ENCODE data around the gene DNAH8.
A peak's percentile ranks its signal among the peaks of the same experiment; 100 is the strongest.

The DNAH8 gene

DNA sequence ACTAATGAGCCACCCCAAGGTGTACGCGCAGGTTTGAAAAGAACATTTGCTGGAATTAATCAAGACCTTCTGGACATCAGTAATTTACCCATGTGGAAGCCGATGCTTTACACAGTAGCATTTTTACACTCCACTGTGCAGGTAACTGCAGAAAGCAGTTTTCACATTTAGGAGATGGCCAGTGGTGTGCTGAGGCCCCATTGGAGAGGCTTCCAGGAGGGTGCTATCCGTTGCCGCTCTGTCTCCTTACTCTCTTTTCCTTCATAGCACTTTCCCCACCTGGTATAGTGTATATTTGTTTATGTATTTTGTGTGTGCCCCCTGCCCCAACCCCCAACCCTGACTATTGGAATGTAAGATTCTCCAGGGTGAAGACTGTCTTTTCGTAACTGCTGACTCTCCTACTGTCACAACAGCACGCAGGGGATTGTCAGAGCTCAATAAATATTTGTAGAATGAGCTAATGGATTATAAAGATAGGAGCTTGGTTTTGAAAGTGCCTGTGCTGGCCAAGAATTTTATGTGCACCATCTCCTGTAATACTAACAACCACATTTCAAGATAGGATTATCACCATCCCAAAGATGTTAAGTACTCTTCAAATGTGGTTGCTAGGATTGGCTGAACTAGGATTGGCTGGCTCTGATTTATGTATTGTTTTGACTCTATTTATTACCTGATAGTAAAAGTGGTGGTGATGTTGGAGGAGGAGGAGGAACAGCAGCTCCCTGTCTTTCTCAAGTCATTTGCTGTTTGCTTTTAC, 259.5 kb downstream of the DNAH8 start:
- no peak for DNase-seq (ENCODE audit: low spot score)

DNA sequence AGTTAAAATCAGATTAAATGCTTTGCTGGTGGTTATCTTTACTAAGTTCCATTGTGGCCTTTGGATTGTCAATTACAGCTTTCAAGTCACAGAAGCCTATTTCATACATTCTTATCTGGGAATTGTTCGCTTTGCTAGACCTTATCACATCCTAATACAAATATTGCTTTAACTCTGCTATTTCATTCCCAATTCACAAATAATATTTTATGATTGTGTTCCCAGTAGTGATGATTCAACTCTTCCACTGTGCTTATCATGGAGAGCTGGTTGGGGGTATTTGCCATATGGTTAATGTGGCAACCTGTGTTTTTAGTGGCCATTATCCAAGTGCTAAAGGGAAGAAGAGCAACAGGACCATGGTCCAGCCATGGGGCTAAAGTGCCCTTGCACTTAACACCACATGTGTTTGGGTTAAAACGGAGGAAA, 260.5 kb downstream of the DNAH8 start:
- no peak for DNase-seq (ENCODE audit: low spot score)

DNA sequence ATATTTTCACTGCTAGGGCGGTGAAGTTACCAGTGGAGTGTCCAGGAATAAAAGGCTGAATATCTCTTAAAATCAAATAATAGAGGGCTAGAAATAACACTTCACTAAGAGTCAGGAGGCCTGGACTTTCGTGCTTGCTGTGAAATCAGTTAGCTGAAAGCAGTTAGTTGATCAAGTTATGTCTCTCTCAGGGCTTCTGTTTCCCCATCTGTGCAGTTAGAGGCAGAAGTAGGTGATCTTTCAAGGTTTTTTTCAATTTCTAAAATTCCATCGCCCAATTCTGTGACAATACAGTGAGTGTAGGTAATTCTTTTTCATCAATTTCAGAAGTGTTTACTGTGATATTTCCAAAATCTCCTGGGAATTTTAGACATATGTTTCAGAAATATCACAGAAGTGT, 260.9 kb downstream of the DNAH8 start:
- no peak for DNase-seq (ENCODE audit: low spot score)

DNA sequence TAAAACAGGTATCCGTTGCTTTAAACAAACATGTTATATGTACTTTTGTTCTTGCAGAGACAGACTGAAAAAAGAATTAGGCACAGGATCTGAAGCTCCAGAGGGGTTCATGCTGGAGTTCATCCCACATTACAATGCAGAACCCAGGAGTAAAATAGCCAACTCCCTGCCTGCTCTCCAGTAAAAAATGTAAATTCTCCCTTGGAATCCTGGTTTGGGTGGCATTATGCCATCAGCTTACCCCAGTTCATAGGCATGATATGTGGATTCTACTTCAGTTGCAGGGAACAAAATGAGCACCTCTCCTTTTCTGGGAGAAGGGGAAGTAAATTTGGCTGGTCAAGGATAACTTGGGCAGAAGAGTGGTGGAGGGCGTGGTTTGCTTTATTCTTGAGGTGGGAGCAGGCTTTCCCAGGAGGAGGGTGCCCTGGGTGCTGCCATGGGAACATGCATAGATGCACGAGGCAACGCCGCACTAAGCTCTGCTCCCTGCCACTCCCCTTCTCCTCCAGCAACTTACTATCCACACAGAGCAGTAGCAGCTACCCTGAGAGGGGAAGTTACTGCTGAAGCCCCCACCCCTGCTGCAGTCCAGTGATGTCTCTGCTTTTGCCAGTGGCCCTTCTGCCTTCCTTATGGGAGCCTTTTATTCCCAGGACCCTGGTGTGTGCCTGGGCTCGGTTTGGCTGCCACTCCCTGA, 261.8 kb downstream of the DNAH8 start:
- no peak for DNase-seq (ENCODE audit: low spot score)

DNA sequence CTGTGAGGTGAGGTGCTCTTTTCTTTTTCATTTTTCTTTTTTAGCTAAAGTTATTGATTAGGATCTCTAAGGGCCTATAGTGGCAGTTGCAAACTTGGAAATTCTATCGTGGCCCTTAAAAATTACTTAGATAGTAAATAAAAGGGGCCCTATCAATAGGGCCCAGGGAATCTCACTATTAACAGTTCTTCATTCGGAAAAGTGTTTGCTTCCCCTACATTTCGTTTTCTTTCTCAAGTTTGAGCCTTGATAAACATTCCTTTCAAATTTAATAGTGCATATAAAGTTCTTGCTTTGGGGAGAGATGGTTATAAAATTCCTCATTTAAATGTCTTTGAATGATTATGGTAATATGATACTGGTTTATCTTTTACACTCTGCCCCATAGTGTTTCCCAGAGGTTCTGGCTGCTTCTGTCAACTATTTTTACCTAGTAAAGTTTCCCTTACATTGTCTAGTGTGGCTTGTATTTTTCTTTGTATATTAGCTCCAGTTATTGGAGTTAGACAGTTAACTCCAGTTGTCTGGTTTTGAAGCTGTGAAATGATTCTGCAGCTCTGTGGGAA, 263.1 kb downstream of the DNAH8 start:
- no peak for DNase-seq (ENCODE audit: low spot score)

DNA sequence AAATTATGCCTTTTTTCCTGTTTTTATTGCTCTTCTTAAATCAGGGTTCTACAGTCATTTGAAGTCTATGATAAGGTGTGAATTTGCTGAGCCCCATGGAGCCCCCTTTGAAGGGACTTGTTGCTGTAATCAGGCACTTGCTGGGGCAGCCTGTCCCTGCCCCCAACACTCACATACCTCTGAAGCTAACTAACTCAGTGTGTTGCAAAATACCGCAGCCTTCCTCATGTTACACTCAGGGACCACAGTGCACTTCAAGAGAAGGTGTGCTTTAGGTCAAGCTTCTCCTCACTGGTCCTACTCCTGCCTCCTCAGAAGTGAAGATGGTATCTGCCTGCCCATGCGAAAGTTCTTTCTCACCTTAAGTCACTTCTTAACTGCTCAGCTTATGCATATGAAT, 267.4 kb downstream of the DNAH8 start:
- DNase-seq (ENCODE audit: low spot score), result no peak

DNA sequence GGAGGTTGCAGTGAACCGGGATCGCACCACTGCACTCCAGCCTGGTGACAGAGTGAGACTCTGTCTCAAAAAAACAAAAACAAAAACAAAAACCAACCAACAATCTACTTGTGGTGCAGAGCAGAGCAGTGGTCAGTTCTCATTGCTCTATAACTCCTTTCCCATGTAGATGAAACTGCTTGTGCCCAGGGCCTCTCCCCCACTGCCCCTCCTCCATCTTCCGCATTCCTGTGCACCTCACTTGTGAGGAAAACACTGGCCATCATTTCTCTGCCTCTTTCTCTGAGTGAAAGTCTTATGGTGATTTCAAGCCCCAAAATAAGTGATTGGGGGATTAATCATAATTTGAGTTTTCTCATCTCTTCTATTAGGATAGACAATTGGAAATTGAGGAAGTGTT, 269.6 kb downstream of the DNAH8 start:
- no peak for DNase-seq (ENCODE audit: low spot score)

DNA sequence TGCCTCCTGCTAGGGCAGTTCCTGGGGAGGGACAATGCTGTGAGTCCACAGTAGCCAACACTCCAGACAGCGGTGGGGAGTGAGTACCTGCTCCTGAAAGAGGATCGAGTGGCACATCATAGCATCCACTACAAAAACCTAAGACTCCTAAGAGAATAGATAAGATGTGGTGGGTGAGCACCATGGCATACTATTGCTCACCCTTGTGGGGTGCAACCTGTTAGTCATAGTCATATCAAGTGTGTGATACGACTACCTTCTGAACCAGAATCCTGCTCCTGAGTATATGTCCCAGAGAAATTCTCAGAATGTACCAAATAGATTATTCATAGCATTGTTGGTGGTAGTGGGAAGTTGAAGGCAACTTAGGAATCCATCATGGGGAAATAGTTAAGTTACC, 270.7 kb downstream of the DNAH8 start:
- no peak for DNase-seq (ENCODE audit: low spot score)

DNA sequence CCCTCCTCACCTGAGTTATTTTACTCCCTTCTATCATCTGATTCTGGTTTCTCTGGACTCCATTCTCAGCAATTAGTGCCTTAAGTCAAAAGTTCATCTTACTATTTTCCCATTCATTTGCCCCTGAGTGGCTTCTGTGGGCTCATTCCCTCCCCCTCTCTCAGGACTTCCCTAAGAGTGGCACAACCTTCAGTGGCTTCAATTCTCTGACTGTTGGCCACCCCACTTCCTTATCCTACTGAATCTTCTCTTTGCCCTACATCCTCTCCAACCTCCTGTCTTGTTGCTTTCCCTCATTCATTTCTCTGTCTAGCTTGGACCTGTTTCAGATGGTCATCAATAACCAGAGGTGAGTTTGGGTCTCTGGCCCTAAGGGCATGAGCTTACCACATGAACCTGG, 272.4 kb downstream of the DNAH8 start:
- no peak for DNase-seq (ENCODE audit: low spot score)

DNA sequence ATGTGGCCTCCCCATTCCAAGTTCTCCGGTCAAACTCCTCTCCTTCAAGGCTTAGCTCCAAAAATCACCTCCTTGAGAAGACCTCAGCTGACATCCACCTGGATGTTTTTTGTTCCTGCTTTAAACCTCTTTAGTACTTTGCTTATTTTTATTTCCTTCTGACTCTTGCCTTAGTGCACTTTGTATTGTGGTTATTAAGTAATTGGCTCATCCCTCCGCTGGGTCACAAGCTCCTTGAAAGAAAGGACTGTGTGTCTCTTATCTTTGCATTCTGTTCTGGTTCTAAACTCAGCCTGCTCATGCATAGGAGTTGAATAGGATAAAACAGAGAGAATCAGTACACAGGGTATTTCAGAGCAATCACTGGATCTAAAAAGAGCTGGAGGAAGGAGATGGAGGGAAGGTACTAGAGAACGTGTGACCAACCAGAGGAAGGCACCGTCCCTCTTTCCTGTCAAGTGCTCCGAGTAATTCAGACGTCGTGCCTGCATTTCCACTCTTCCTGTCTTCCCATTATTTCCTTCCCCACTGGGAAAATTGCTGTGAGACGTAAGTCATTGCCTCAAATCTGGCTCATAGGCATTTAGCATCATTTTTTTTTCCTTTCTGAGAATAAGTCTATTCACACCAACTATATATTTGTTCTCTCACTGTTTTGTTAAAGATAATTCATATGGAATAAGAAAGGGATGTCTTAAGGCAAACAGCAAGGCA, 273.8 kb downstream of the DNAH8 start:
- DNase-seq (ENCODE audit: low spot score), result no peak

DNA sequence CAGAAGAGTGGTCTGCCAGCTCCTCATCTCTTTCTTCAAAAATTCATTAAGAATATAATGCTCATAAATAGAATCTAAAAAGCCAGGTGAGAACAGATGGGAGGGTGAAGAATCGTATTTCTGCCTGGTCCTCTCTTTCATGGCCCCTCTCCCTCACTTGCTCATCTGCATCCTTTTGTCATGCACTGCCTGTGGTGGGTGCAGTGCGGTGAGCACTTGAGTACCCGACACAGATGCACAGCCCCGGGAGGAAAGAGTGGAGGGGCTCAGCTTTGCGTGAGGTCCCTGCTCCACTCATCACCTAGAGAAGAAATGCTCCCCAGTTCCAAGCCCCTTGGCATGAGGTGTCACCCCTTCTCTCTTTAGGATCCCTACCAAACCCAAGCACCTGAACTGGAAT, 275.4 kb downstream of the DNAH8 start:
- DNase-seq (ENCODE audit: low spot score), result no peak

DNA sequence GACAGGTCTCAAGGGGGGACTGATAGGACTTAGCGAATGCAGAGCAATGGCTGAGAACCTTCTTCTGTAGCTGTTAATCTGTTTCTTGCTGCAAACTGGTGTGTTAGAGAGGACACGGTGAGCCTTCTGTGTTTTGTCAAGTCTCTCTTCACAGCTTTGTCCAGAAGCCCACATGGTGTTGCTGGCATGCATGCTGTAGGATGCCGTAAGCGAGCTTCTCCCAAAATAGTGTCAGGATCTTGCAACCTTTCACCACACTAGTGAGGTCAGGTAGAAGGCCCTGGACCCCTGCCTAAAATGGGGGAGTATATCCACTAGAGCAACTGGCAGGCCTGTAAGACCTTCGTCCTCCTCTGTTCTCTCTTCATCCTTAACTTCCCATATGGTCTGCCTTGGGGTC, 281.6 kb downstream of the DNAH8 start:
- no peak for DNase-seq (ENCODE audit: low spot score)

DNA sequence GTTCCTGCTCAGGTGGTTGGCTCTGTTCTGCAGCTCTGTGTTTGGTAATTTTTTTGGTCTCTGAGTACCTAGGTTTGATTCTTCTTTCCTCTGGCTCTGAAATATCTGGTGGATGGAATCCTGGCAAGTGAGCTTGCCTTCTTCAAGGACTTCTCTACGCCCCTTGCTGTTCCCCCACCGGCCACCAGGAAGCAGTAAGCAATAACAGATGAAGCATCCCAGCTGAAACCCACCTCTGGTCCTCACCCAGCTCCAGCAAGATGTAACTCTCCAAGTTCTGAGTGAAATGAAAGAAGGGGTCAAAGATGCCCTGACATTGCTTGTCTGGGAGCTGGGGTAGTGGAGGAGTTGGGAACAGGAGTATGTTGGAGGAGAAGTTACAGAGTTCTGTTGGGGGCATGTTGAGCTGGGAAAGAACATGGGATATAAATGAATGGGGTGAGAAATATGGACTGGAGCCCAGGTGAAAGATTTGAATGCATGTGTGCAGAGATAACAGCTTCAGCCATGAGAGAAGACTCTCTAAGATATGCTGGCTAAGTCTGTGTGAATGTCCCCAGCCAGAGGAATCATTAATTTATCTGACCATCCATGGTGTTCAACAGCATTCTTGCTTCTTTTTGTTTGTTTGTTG, 282.1 kb downstream of the DNAH8 start:
- DNase-seq (ENCODE audit: low spot score), result peak; percentile 4

DNA sequence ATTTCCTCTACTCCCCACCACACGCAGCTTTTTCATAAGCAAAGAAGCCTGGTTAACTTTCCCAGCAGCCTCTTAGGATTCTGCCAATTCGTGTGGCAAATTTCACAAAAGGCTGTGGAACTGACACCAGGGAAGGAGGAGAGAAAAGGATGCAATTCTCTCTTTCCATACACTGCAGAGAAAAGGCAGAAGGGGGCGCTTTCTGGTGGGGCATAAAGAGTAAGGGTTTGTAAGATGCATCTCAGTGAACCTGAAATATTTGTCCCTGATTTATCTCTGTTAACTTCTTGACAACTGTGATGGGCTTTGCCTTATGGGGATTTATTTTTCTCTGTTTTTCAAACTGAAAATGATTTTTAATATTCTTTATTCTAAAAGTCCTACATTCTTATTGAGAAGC, 288.0 kb downstream of the DNAH8 start:
- peak; percentile 5 for DNase-seq (ENCODE audit: low spot score)

DNA sequence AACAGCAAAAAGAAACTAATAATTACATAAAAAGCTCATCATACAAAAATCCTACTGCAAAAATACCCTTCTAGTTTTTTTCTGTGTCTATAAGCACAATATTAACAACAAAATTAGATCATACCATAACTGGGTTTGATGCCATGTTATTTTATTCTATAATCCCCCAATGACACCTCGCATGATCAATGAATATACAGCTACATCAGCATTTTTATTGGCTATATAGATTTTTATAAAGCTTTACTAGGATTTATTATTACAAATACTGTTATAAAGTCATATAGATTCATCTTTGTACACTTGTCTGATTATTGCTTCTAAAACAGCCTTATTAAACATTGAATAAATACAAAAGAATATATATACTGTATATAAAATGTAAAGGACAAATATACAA, 288.4 kb downstream of the DNAH8 start:
- no peak for DNase-seq (ENCODE audit: low spot score)

DNA sequence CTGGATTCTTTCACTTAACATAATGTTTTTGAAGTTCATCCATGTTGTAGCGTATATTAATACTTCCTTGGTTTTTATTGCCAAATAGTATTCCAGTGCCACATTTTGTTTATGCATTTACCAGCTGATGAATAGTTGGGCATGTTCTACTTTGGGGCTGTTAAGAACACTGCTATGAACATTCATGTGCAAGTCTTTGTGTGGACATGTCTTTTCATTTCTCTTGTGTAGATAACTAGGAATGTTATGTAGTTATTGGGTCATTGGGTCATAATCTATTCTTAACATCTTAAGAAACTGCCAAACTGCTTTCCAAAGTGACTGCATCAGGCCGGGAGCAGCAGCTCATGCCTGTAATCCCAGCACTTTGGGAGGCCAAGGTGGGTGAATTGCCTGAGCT, 289.7 kb downstream of the DNAH8 start:
- no peak for DNase-seq (ENCODE audit: low spot score)

DNA sequence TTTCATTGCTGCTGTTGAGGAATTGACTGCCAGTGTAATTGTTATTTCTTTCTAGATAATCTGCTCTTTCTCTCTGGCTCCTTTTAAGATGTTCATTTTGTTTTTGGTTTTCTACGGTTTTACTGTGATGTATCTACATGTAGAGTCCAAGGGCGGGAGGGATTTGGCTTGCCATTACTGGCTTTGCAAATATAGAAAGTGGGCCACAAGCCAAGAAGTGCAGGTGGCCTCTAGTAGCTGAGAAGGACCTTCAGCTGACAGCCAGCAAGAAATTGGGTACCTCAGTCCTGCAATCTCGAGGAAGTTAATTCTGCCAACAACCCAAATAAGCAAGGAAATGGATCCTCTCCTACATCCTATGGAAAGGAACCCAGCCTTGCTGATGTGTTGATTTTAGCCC, 290.7 kb downstream of the DNAH8 start:
- no peak for DNase-seq (ENCODE audit: low spot score)

DNA sequence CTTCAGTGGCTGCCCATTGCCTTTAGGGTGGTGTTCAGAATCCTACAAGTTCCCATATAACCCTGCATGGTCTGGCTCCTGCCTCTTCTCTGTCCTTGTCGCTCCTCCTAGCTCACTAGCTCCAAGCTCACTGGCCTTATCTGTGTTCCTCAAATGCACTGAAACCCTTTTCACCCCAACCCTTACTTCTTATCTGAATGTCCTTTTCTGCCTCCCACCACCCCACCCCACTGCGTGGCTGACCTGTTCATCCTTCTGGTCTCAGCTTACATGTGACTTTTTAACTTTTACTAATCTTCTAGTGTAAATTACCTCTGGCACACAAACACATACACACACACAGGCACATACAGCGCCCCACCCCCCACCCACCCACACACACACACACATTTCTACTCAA, 292.5 kb downstream of the DNAH8 start:
- no peak for DNase-seq (ENCODE audit: low spot score)

DNA sequence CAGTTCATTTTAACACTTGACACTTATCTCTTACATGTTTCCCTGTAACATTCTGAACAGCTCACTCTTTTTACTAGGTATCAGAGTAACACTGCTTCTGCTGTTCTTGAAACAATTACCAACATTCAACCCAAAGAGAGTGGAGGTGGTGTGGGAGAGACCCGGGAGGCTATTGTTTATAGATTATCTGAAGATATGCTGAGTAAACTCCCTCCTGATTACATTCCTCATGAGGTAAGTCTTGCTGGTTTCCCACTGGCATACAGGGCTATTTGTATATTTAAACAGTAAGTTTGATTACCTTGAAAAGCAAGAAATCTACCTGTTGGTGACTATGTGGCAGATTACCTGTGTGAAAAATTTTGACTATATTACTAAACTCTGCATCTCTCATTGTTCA, 293.6 kb downstream of the DNAH8 start:
- DNase-seq (ENCODE audit: low spot score), result no peak

DNA sequence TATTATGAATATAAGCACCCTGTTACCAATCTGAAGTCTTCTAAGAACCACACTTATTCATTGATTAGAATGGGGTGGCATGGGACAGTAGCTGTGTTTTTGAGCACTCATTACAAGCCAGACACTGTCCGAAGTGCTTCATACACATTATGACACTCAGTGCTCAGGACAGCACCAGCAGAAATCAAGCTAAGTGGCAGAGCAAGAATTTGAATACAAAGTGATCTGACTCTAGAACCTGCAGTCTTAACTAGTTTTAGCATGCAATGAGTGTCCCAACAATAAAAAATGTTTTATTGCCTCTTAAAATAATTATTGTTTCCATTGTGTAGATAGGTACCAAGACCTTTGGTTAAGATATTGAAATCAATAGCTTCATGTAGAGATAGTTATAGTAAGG, 294.4 kb downstream of the DNAH8 start:
- no peak for DNase-seq (ENCODE audit: low spot score)

DNA sequence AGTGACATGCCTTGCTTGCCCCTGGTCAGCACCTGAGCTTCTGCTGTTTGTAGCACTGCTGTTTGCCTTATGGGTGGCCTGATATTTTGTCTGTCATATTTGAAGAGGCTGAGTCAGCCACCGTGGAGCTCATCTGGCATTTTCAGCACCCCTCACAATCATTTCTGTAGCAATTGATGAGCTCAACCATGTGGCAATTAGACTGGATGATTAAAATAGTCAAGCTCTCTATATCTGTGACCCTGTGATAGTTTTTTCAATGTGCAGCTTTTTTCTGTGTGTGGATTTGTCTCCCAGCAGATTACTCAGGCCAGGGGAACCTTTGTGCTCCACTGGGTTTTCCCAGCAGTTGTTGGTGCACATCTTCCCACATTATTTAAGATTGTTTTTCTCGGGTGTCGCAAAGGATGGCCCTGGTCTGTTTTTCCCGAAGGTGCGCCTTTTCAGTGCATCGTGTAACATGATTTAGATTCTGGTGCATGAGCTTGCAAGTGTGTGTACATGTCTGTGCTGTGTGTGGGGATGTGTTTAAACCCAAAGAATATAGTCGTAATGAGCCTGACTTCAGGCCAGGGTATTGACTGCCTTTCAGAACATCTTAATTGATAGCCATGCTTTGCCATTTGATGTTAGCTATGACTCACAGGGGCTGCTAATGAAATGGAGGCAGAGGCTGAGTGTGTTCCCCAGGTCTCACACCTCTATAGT, 301.9 kb downstream of the DNAH8 start:
- DNase-seq (ENCODE audit: low spot score), result no peak

DNA sequence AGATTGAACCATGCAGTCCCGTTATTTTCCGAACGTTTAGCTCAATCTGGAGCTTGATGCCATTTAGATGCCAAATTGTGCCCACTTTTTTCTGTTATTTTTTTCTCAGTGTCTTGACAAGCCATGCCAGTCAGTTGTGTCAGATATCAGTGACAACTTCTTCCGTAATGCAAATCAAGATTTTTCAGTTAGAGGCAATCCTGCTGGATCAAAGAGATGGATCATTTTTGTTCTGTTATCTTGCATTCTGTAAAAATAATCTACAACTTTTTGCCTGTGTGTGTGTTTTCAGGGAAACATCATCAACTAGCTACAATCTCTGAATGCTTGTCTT, 302.4 kb downstream of the DNAH8 start:
- DNase-seq (ENCODE audit: low spot score), result no peak

Measured in SW480 (cell line).